ENCODE measurements around the gene SCAMP4. TPM values are rescaled to one million over a fixed set of nuclear protein-coding genes. Genes with fewer than 3 reads are reported as not detected.

The SCAMP4 gene
- total and polyA plus RNA-seq, 9 of the 15 experiments (the other 6 are each of a cell fraction or from before 2014, with no cell fraction given), result 0.81 to 45.9 (median 12.8) TPM

GRCh38 chr19:1942078-1942933 is 37.1 kb downstream of the SCAMP4 start (continued):
- TF ChIP-seq E2F4 (CRISPR knock-in tag; IDR thresholded peaks at IDR 0.05; ENCODE audit: low read depth), result 0 out of 2 replicates have a peak, but pooled peaks have one; percentile 17
- TF ChIP-seq TRIM24 (IDR thresholded peaks at IDR 0.05), result 0 out of 4 replicates have a peak, but pooled peaks of 1 of the 2 experiments have one; percentile 12
- peak in 1 of 2 experiments; percentile 22; a peak in 1 of 4 replicates for TF ChIP-seq FOXK2 (conservative IDR thresholded peaks at IDR 0.05 in 1 of 2, IDR thresholded peaks at IDR 0.05 in 1 of 2; ENCODE audit: low read depth in 2 of 2)
- TF ChIP-seq SOX6 (IDR thresholded peaks at IDR 0.05), result peak; percentile 30; the same call in 1 of the 2 replicates
- no peak for TF ChIP-seq TEAD1 (CRISPR knock-in tag; IDR thresholded peaks at IDR 0.05)
- peak; percentile 73; the same call in 1 of the 2 replicates for TF ChIP-seq GABPB1 (CRISPR knock-in tag; IDR thresholded peaks at IDR 0.05)
- no peak for TF ChIP-seq CREB1 (IDR thresholded peaks at IDR 0.05)
- 0 out of 2 replicates have a peak, but pooled peaks have one; percentile 7 for TF ChIP-seq CREB1 (CRISPR knock-in tag; IDR thresholded peaks at IDR 0.05)
- TF ChIP-seq POLR2A (conservative IDR thresholded peaks at IDR 0.05), result 0 out of 2 replicates have a peak, but pooled peaks have one; percentile 13
- TF ChIP-seq HDAC1 (IDR thresholded peaks at IDR 0.05), result peak in 1 of 2 experiments; percentile 64; a peak in 1 of 4 replicates
- TF ChIP-seq BRF1 (IDR thresholded peaks at IDR 0.05; ENCODE audit: borderline replicate concordance, extremely low read depth, insufficient read length), result no peak
- TF ChIP-seq MTA3 (IDR thresholded peaks at IDR 0.05; ENCODE audit: borderline replicate concordance), result peak; percentile 50; the same call in 1 of the 2 replicates
- no peak for TF ChIP-seq ZNF212 (CRISPR knock-in tag; IDR thresholded peaks at IDR 0.05)
- peak; percentile 76; the same call in 1 of the 2 replicates for TF ChIP-seq HDAC2 (IDR thresholded peaks at IDR 0.05)
- peak; percentile 4 for TF ChIP-seq PCBP1 (IDR thresholded peaks at IDR 0.05; ENCODE audit: low read depth, low read length, poor library complexity, severe bottlenecking)
- TF ChIP-seq CCNT2 (IDR thresholded peaks at IDR 0.05; ENCODE audit: borderline replicate concordance, extremely low read depth, insufficient read length, low read depth, low read length), result peak; percentile 29
- TF ChIP-seq BDP1 (IDR thresholded peaks at IDR 0.05; ENCODE audit: insufficient read depth, insufficient read length), result no peak
- no peak for TF ChIP-seq DMBX1 (CRISPR knock-in tag; IDR thresholded peaks at IDR 0.05; ENCODE audit: borderline replicate concordance)
- peak; percentile 58 for TF ChIP-seq ZFX (CRISPR knock-in tag; IDR thresholded peaks at IDR 0.05)
- no peak for TF ChIP-seq ZNF830 (CRISPR knock-in tag; IDR thresholded peaks at IDR 0.05)
- TF ChIP-seq ATF1 (CRISPR knock-in tag; IDR thresholded peaks at IDR 0.05), result no peak
- TF ChIP-seq ATF1 (tag; IDR thresholded peaks at IDR 0.05), result no peak
- TF ChIP-seq RBFOX2 (IDR thresholded peaks at IDR 0.05; ENCODE audit: low read depth, low read length), result peak; percentile 64
- peak in 1 of 2 experiments; percentile 75; a peak in 1 of 4 replicates for TF ChIP-seq ZNF639 (CRISPR knock-in tag; conservative IDR thresholded peaks at IDR 0.05 in 1 of 2, IDR thresholded peaks at IDR 0.05 in 1 of 2)
- TF ChIP-seq EGR1 (conservative IDR thresholded peaks at IDR 0.05), result 0 out of 2 replicates have a peak, but pooled peaks have one; percentile 2

Data from K562 (cell line).